Stomach (tissue), 9 donors: Measurements from ENCODE around the gene KRT37. TPM values are rescaled to one million over a fixed set of nuclear protein-coding genes. Genes with fewer than 3 reads are reported as not detected.

Experiments
- DNase-seq, 2 donors: peaks; one replicate each; pipeline versions ENCODE4 v3.0.0 to v3.0.0-alpha.2; 2013 to 2019
- H3K27ac ChIP-seq, 5 donors: fragments of 200-600 bp in 4 of 5; sonication (generic) in 4 of 5; one replicate each; pipeline ENCODE4 v1.5.1; 2013 to 2019; ENCODE audit warnings: mild to moderate bottlenecking in 1 of 5, moderate library complexity in 1 of 5
- H3K27me3 ChIP-seq, 3 donors: fragments of 200-600 bp; sonication (generic); one replicate each; pipeline ENCODE4 v1.5.1; 2017 to 2019; ENCODE audit warnings: mixed run types in 1 of 3
- H3K36me3 ChIP-seq, 4 donors: fragments of 200-600 bp; sonication (generic); 1 replicate in 3 of 4; 2 replicates in 1 of 4; pipeline ENCODE4 v1.5.1; 2016 to 2019
- H3K4me1 ChIP-seq, 4 donors: fragments of 200-600 bp; sonication (generic); one replicate each; pipeline ENCODE4 v1.5.1; 2016 to 2019
- H3K4me3 ChIP-seq, 4 donors: fragments of 200-600 bp; sonication (generic) in 3 of 4; one replicate each; pipeline ENCODE4 v1.5.1; 2016 to 2019; ENCODE audit warnings: mild to moderate bottlenecking in 1 of 4
- H3K9me3 ChIP-seq, 4 donors: fragments of 200-600 bp; sonication (generic); one replicate each; pipeline ENCODE4 v1.5.1; 2016 to 2019
- CTCF ChIP-seq, 7 experiments: fragments of 450-650 bp in 4 of 7; fragments of 200-600 bp in 3 of 7; sonication (generic) in 3 of 7; IDR thresholded peaks; one replicate each; pipeline ENCODE4 v1.5.1; 2016 to 2019; ENCODE audit warnings: antibody characterized with exemption in 7 of 7, control low read depth in 2 of 7, mild to moderate bottlenecking in 1 of 7
- EP300 ChIP-seq: sonication (generic); formaldehyde crosslinking; IDR thresholded peaks from one replicate; pipeline ENCODE4 v1.6.1; 2017; ENCODE audit warnings: antibody characterized with exemption
- POLR2A ChIP-seq, 4 donors: fragments of 450-650 bp; IDR thresholded peaks; one replicate each; pipeline ENCODE4 v1.6.1; 2016; ENCODE audit warnings: antibody characterized with exemption in 4 of 4, control low read depth in 2 of 4, mild to moderate bottlenecking in 1 of 4, moderate library complexity in 1 of 4
- POLR2AphosphoS5 ChIP-seq, 3 donors: sonication (generic); formaldehyde crosslinking; IDR thresholded peaks; one replicate each; pipeline ENCODE4 v1.6.1; 2016; ENCODE audit warnings: antibody characterized with exemption in 3 of 3
- whole genome bisulfite sequencing, 5 donors: extraction: QIAGEN DNeasy Blood & Tissue Kit in 3 of 5; methylation state at CpG; one replicate each; pipeline versions ENCODE4 v1.1.5 to v1.1.7; 2013 to 2018; 5-methylcytosine and 5-hydroxymethylcytosine counted together
- intact Hi-C: fragments of 100-400 bp; cut with DNase I; formaldehyde crosslinking; loops from one replicate; pipeline ENCODE4 v1.15.1; 2023; ENCODE audit warnings: low total_unique reads
- polyA plus RNA-seq, 3 donors: library from polyadenylated mRNA; stranded (reverse); fragments of 200-250 nt; gene quantifications; one replicate each; pipeline ENCODE4 v1.2.3, GENCODE V29; 2013
- total RNA-seq, 5 donors: library from RNA; depleted of rRNA; stranded (reverse); fragments of >200 nt; gene quantifications; one replicate each; pipeline versions ENCODE4 v1.1.0 to v1.2.3, GENCODE V29; 2014 to 2016
- donor health status: healthy with polysubstance abuse.
- donor health status: Bipolar disorder and iron deficiency.
- donor health status: healthy.

Gene KRT37
- total and polyA plus RNA-seq, 8 donors, result not detected

GRCh38 chr17:41444640-41445039, 20.3 kb upstream of the KRT37 start:
- DNase-seq, result no peak
- Histone ChIP-seq H3K36me3 (no peaks in the 10 kb centered on the region), H3K27me3 (peaks cover 0 to 11% (median 0%) of the 10 kb centered on the region in 3 donors), H3K9me3 (no peaks in the 10 kb centered on the region), H3K4me3 (no peak overlapping the region), H3K4me1 (no peaks in the 10 kb centered on the region), H3K27ac (no peak overlapping the region)
- WGBS, 5 donors, result 56 to 71% (median 61%) methylated on average over 3 of the region's 3 CpGs
- TF ChIP-seq POLR2A (IDR thresholded peaks at IDR 0.05) (no peak), EP300 (no peak), CTCF (IDR thresholded peaks at IDR 0.05) (no peak), POLR2AphosphoS5 (IDR thresholded peaks at IDR 0.05) (no peak)
- intact Hi-C loops, result no loop called here

- intact Hi-C loops, result no loop called here
- 60 to 76% (median 69%) methylated on average over 1 of the region's 1 CpG for WGBS, 5 donors
- no peak overlapping the region for H3K27ac ChIP-seq
- H3K4me3 ChIP-seq, result no peak overlapping the region
- DNase-seq, result no peak
- no peaks in the 10 kb centered on the region for H3K36me3 ChIP-seq
- H3K4me1 ChIP-seq, result no peaks in the 10 kb centered on the region
- H3K27me3 ChIP-seq, result peaks cover 0 to 11% (median 0%) of the 10 kb centered on the region in 3 donors
- TF ChIP-seq EP300 (no peak), POLR2A (IDR thresholded peaks at IDR 0.05) (no peak), CTCF (IDR thresholded peaks at IDR 0.05) (no peak), POLR2AphosphoS5 (IDR thresholded peaks at IDR 0.05) (no peak)
- no peaks in the 10 kb centered on the region for H3K9me3 ChIP-seq
These were observed 19.8 kb upstream of the KRT37 start for GRCh38 chr17:41444186-41444585.

GRCh38 chr17:41442739-41443138, 18.4 kb upstream of the KRT37 start:
- Histone ChIP-seq H3K27ac (no peak overlapping the region), H3K27me3 (peaks cover 0 to 11% (median 0%) of the 10 kb centered on the region in 3 donors), H3K36me3 (no peaks in the 10 kb centered on the region), H3K4me3 (no peak overlapping the region), H3K4me1 (no peaks in the 10 kb centered on the region), H3K9me3 (no peaks in the 10 kb centered on the region)
- WGBS, 5 donors, result 74 to 90% (median 86%) methylated on average over 4 of the region's 4 CpGs
- TF ChIP-seq EP300, result no peak
- no peak for TF ChIP-seq POLR2A (IDR thresholded peaks at IDR 0.05)
- TF ChIP-seq POLR2AphosphoS5 (IDR thresholded peaks at IDR 0.05), result no peak
- TF ChIP-seq CTCF (IDR thresholded peaks at IDR 0.05), result no peak
- DNase-seq, result no peak
- intact Hi-C loops, result no loop called here

GRCh38 chr17:41440531-41441033, 16.2 kb upstream of the KRT37 start, which contains the start of gene KRT38:
KRT38 (minus strand) TSS chr17:41440983; CDS start chr17:41440921, 62 bp downstream.
- TF ChIP-seq POLR2A (IDR thresholded peaks at IDR 0.05), result no peak
- TF ChIP-seq CTCF (IDR thresholded peaks at IDR 0.05), result no peak
- no peak for TF ChIP-seq EP300
- TF ChIP-seq POLR2AphosphoS5 (IDR thresholded peaks at IDR 0.05), result no peak
- Histone ChIP-seq H3K9me3 (no peaks in the 10 kb centered on the region), H3K27ac (no peak within 1 kb of the TSS), H3K27me3 (peaks cover 0 to 11% (median 0%) of the 10 kb centered on the region in 3 donors), H3K36me3 (no peaks in the 10 kb centered on the region), H3K4me1 (no peaks in the 10 kb centered on the region), H3K4me3 (no peak within 1 kb of the TSS)
- WGBS, 5 donors, result 91 to 97% (median 94%) methylated on average over 6 to 10 of the region's 10 CpGs
- intact Hi-C loops, result no loop called here
- no peak for DNase-seq
